ENCODE measurements around the gene PRELID2. TPM values are rescaled to one million over a fixed set of nuclear protein-coding genes. Genes with fewer than 3 reads are reported as not detected.
"Not testable (repeated sequence)": the region's sequence is repeated elsewhere in the genome, so short reads cannot be mapped to it uniquely, and the experiment has no call there.

The PRELID2 gene
- total RNA-seq, 1 experiment from 2014 or later = not detected

GRCh38 chr5:145848854-145849253, 13.7 kb upstream of the PRELID2 start:
- H2AFZ ChIP-seq (ENCODE audit: low read length) = no peak overlapping the region
- H3K4me1 ChIP-seq (ENCODE audit: low read length) = no peaks in the 10 kb centered on the region
- no peak overlapping the region for H3K4me3 ChIP-seq (ENCODE audit: low read length)
- H3K9ac ChIP-seq (ENCODE audit: low read length) = no peak overlapping the region
- H3K4me2 ChIP-seq (ENCODE audit: low read depth, low read length, poor library complexity, severe bottlenecking) = no peak overlapping the region
- no peaks in the 10 kb centered on the region for H3K36me3 ChIP-seq (ENCODE audit: insufficient read depth, low read length)
- H3K79me2 ChIP-seq (ENCODE audit: low read length) = no peaks in the 10 kb centered on the region
- H3K27ac ChIP-seq (ENCODE audit: low read length) = no peak overlapping the region
- no peaks in the 10 kb centered on the region for H4K20me1 ChIP-seq (ENCODE audit: insufficient read depth, low read depth, low read length)
- H3K9me2 ChIP-seq (replicated peaks; ENCODE audit: insufficient read depth, low read length) = no peaks in the 10 kb centered on the region
- no peaks in the 10 kb centered on the region for H3K27me3 ChIP-seq (ENCODE audit: low read length)
- DNase-seq = no peak
- H3K9me3 ChIP-seq (ENCODE audit: low read length) = no peaks in the 10 kb centered on the region

- H3K9ac ChIP-seq (ENCODE audit: low read length) = no peak overlapping the region
Measured at GRCh38 chr5:145847499-145848497, 12.7 kb upstream of the PRELID2 start.

GRCh38 chr5:145846081-145846480, 10.9 kb upstream of the PRELID2 start:
- Histone ChIP-seq H3K9me3 (ENCODE audit: low read length) (no peaks in the 10 kb centered on the region), H3K79me2 (ENCODE audit: low read length) (no peaks in the 10 kb centered on the region), H3K9me2 (replicated peaks; ENCODE audit: insufficient read depth, low read length) (no peaks in the 10 kb centered on the region), H3K4me1 (ENCODE audit: low read length) (no peaks in the 10 kb centered on the region), H3K4me2 (ENCODE audit: low read depth, low read length, poor library complexity, severe bottlenecking) (no peak overlapping the region), H4K20me1 (ENCODE audit: insufficient read depth, low read depth, low read length) (no peaks in the 10 kb centered on the region), H3K27me3 (ENCODE audit: low read length) (no peaks in the 10 kb centered on the region), H3K27ac (ENCODE audit: low read length) (no peak overlapping the region), H3K4me3 (ENCODE audit: low read length) (no peak overlapping the region), H3K36me3 (ENCODE audit: insufficient read depth, low read length) (no peaks in the 10 kb centered on the region), H2AFZ (ENCODE audit: low read length) (no peak overlapping the region), H3K9ac (ENCODE audit: low read length) (no peak overlapping the region)
- DNase-seq = no peak

More at GRCh38 chr5:145847499-145848497, 12.7 kb upstream of the PRELID2 start:
- no peaks in the 10 kb centered on the region for H3K9me3 ChIP-seq (ENCODE audit: low read length)
- no peaks in the 10 kb centered on the region for H3K36me3 ChIP-seq (ENCODE audit: insufficient read depth, low read length)
- H3K4me1 ChIP-seq (ENCODE audit: low read length) = no peaks in the 10 kb centered on the region
- no peak for DNase-seq
- H3K4me3 ChIP-seq (ENCODE audit: low read length) = no peak overlapping the region
- no peak overlapping the region for H2AFZ ChIP-seq (ENCODE audit: low read length)
- no peaks in the 10 kb centered on the region for H3K79me2 ChIP-seq (ENCODE audit: low read length)
- no peak overlapping the region for H3K4me2 ChIP-seq (ENCODE audit: low read depth, low read length, poor library complexity, severe bottlenecking)
- H3K9me2 ChIP-seq (replicated peaks; ENCODE audit: insufficient read depth, low read length) = no peaks in the 10 kb centered on the region
- H3K27me3 ChIP-seq (ENCODE audit: low read length) = no peaks in the 10 kb centered on the region
- no peaks in the 10 kb centered on the region for H4K20me1 ChIP-seq (ENCODE audit: insufficient read depth, low read depth, low read length)
- H3K27ac ChIP-seq (ENCODE audit: low read length) = no peak overlapping the region

GRCh38 chr5:145841299-145841698, 6.2 kb upstream of the PRELID2 start:
- Histone ChIP-seq H3K27me3 (ENCODE audit: low read length) (no peaks in the 10 kb centered on the region), H2AFZ (ENCODE audit: low read length) (no peak overlapping the region), H3K4me2 (ENCODE audit: low read depth, low read length, poor library complexity, severe bottlenecking) (no peak overlapping the region), H3K9me3 (ENCODE audit: low read length) (no peaks in the 10 kb centered on the region), H3K79me2 (ENCODE audit: low read length) (no peaks in the 10 kb centered on the region), H3K9me2 (replicated peaks; ENCODE audit: insufficient read depth, low read length) (no peaks in the 10 kb centered on the region), H3K9ac (ENCODE audit: low read length) (no peak overlapping the region), H3K4me3 (ENCODE audit: low read length) (no peak overlapping the region), H3K27ac (ENCODE audit: low read length) (no peak overlapping the region), H4K20me1 (ENCODE audit: insufficient read depth, low read depth, low read length) (no peaks in the 10 kb centered on the region), H3K4me1 (ENCODE audit: low read length) (no peaks in the 10 kb centered on the region), H3K36me3 (ENCODE audit: insufficient read depth, low read length) (no peaks in the 10 kb centered on the region)
- no peak for DNase-seq

- Histone ChIP-seq H3K4me2 (ENCODE audit: low read depth, low read length, poor library complexity, severe bottlenecking) (no peak overlapping the region), H4K20me1 (ENCODE audit: insufficient read depth, low read depth, low read length) (no peaks in the 10 kb centered on the region), H3K4me3 (ENCODE audit: low read length) (no peak overlapping the region), H3K27ac (ENCODE audit: low read length) (no peak overlapping the region), H3K79me2 (ENCODE audit: low read length) (no peaks in the 10 kb centered on the region), H2AFZ (ENCODE audit: low read length) (no peak overlapping the region), H3K9ac (ENCODE audit: low read length) (no peak overlapping the region), H3K27me3 (ENCODE audit: low read length) (no peaks in the 10 kb centered on the region), H3K9me2 (replicated peaks; ENCODE audit: insufficient read depth, low read length) (no peaks in the 10 kb centered on the region), H3K36me3 (ENCODE audit: insufficient read depth, low read length) (no peaks in the 10 kb centered on the region), H3K4me1 (ENCODE audit: low read length) (no peaks in the 10 kb centered on the region), H3K9me3 (ENCODE audit: low read length) (no peaks in the 10 kb centered on the region)
- DNase-seq = no peak
Measured at GRCh38 chr5:145840458-145841132, 5.5 kb upstream of the PRELID2 start.

- H3K36me3 ChIP-seq (ENCODE audit: insufficient read depth, low read length) = no peaks in the 10 kb centered on the region
- no peaks in the 10 kb centered on the region for H3K27me3 ChIP-seq (ENCODE audit: low read length)
- H3K4me1 ChIP-seq (ENCODE audit: low read length) = no peaks in the 10 kb centered on the region
- no peaks in the 10 kb centered on the region for H4K20me1 ChIP-seq (ENCODE audit: insufficient read depth, low read depth, low read length)
- H3K27ac ChIP-seq (ENCODE audit: low read length) = no peak overlapping the region
- no peak overlapping the region for H3K4me3 ChIP-seq (ENCODE audit: low read length)
- H3K4me2 ChIP-seq (ENCODE audit: low read depth, low read length, poor library complexity, severe bottlenecking) = no peak overlapping the region
- H2AFZ ChIP-seq (ENCODE audit: low read length) = no peak overlapping the region
- H3K9me2 ChIP-seq (replicated peaks; ENCODE audit: insufficient read depth, low read length) = no peaks in the 10 kb centered on the region
- H3K79me2 ChIP-seq (ENCODE audit: low read length) = no peaks in the 10 kb centered on the region
- H3K9ac ChIP-seq (ENCODE audit: low read length) = no peak overlapping the region
- DNase-seq = no peak
- no peaks in the 10 kb centered on the region for H3K9me3 ChIP-seq (ENCODE audit: low read length)
Measured at GRCh38 chr5:145838276-145838675, 3.1 kb upstream of the PRELID2 start.

GRCh38 chr5:145836241-145836640, 1.1 kb upstream of the PRELID2 start:
- H3K79me2 ChIP-seq (ENCODE audit: low read length); H3K27ac ChIP-seq (ENCODE audit: low read length); H3K9ac ChIP-seq (ENCODE audit: low read length); H3K36me3 ChIP-seq (ENCODE audit: insufficient read depth, low read length); H3K4me1 ChIP-seq (ENCODE audit: low read length); H3K4me3 ChIP-seq (ENCODE audit: low read length); H3K4me2 ChIP-seq (ENCODE audit: low read depth, low read length, poor library complexity, severe bottlenecking); DNase-seq; H4K20me1 ChIP-seq (ENCODE audit: insufficient read depth, low read depth, low read length); H3K9me2 ChIP-seq (replicated peaks; ENCODE audit: insufficient read depth, low read length); H3K27me3 ChIP-seq (ENCODE audit: low read length); H3K9me3 ChIP-seq (ENCODE audit: low read length); H2AFZ ChIP-seq (ENCODE audit: low read length): not testable (repeated sequence)

- Histone ChIP-seq H3K4me1 (ENCODE audit: low read length) (no peaks in the 10 kb centered on the region), H2AFZ (ENCODE audit: low read length) (no peak overlapping the region), H3K9ac (ENCODE audit: low read length) (no peak overlapping the region), H3K9me2 (replicated peaks; ENCODE audit: insufficient read depth, low read length) (no peaks in the 10 kb centered on the region), H3K79me2 (ENCODE audit: low read length) (no peaks in the 10 kb centered on the region), H4K20me1 (ENCODE audit: insufficient read depth, low read depth, low read length) (no peaks in the 10 kb centered on the region), H3K27ac (ENCODE audit: low read length) (no peak overlapping the region), H3K27me3 (ENCODE audit: low read length) (no peaks in the 10 kb centered on the region), H3K9me3 (ENCODE audit: low read length) (no peaks in the 10 kb centered on the region), H3K36me3 (ENCODE audit: insufficient read depth, low read length) (no peaks in the 10 kb centered on the region), H3K4me2 (ENCODE audit: low read depth, low read length, poor library complexity, severe bottlenecking) (no peak overlapping the region), H3K4me3 (ENCODE audit: low read length) (no peak overlapping the region)
- DNase-seq = no peak
Measured at GRCh38 chr5:145835848-145836239, 702 bp upstream of the PRELID2 start.

All from Karpas-422 (cell line).